Hematopoietic multipotent progenitor cell (in vitro differentiated cells): Measurements from ENCODE around the gene RAB4B. TPM values are rescaled to one million over a fixed set of nuclear protein-coding genes. Genes with fewer than 3 reads are reported as not detected.
A peak's percentile ranks its signal among the peaks of the same experiment; 100 is the strongest.
"Not testable (repeated sequence)": the region's sequence is repeated elsewhere in the genome, so short reads cannot be mapped to it uniquely, and the experiment has no call there.

ENCODE experiments used
- DNase-seq, 3 donors: peaks; one replicate each; pipeline ENCODE4 v3.0.0-alpha.2; 2011 to 2015; ENCODE audit warnings: low read depth in 2 of 3, low spot score in 2 of 3
- total RNA-seq: library from RNA; depleted of rRNA; stranded (reverse); fragments of >200 nt; gene quantifications from one replicate; pipeline ENCODE4 v1.2.3, GENCODE V29; 2012

The RAB4B gene
- total RNA-seq, 1 donor, result 28.8 TPM

GRCh38 chr19:40750058-40750873 is 27.8 kb upstream of the RAB4B start, which contains the start of gene ACTMAP:
Gene ACTMAP (minus strand): TSS chr19:40750477. CDS start chr19:40749803, 674 bp downstream.
- peak; percentile 94 to 100 (median 100) for DNase-seq

- peak in 2 of 3 donors; percentile 97 to 98 for DNase-seq
Observed at GRCh38 chr19:40750874-40751537, 27.0 kb upstream of the RAB4B start, which contains the start of gene SNRPA. Gene SNRPA (plus strand): TSS chr19:40751203. CDS start chr19:40751409, 206 bp downstream.

GRCh38 chr19:40752257-40752781 is 25.7 kb upstream of the RAB4B start:
- no peak for DNase-seq

GRCh38 chr19:40754611-40755247 is 23.3 kb upstream of the RAB4B start:
- no peak for DNase-seq

- DNase-seq, result no peak
Observed at GRCh38 chr19:40755248-40755624, 22.8 kb upstream of the RAB4B start.

GRCh38 chr19:40755791-40756190 is 22.3 kb upstream of the RAB4B start:
- no peak for DNase-seq

GRCh38 chr19:40756502-40757110 is 21.4 kb upstream of the RAB4B start:
- DNase-seq, result no peak

- DNase-seq, result no peak
Observed at GRCh38 chr19:40758491-40758890, 19.6 kb upstream of the RAB4B start.

GRCh38 chr19:40759352-40759751 is 18.7 kb upstream of the RAB4B start:
- no peak for DNase-seq

GRCh38 chr19:40762754-40763470 is 15.1 kb upstream of the RAB4B start:
- no peak for DNase-seq

GRCh38 chr19:40763526-40763925 is 14.5 kb upstream of the RAB4B start:
- no peak for DNase-seq

- no peak for DNase-seq
Observed at GRCh38 chr19:40763963-40764362, 14.1 kb upstream of the RAB4B start.

GRCh38 chr19:40766385-40766784 is 11.7 kb upstream of the RAB4B start:
- not testable (repeated sequence) for DNase-seq

- DNase-seq, result no peak
Observed at GRCh38 chr19:40768869-40769268, 9.2 kb upstream of the RAB4B start.

- DNase-seq, result peak in 1 of 3 donors; percentile 13
Observed at GRCh38 chr19:40771101-40771862, 6.8 kb upstream of the RAB4B start.

- DNase-seq, result no peak
Observed at GRCh38 chr19:40774916-40775631, 3.0 kb upstream of the RAB4B start, which contains the start of gene MIA. Gene MIA (plus strand): TSS chr19:40775521. CDS start chr19:40775543, 22 bp downstream.

- no peak for DNase-seq
Observed at GRCh38 chr19:40775632-40776022, 2.4 kb upstream of the RAB4B start.

GRCh38 chr19:40776364-40776763 is 1.7 kb upstream of the RAB4B start:
- DNase-seq, result no peak
